GM23338 (cell line): ENCODE measurements around the gene NPAS3.

ENCODE experiments used
- CREB1 ChIP-seq: fragments of 250-450 bp; sonication (Bioruptor Pico); IDR thresholded peaks from 2 replicates; pipeline ENCODE4 v1.5.0; 2020; ENCODE audit warnings: low read depth, mild to moderate bottlenecking, moderate library complexity
- CTCF ChIP-seq, 2 experiments: fragments of 200-600 bp in 1 of 2; sonication (generic) in 1 of 2; conservative IDR thresholded peaks; 2 replicates each; pipeline versions ENCODE4 v1.5.1 to v1.6.1; 2016 to 2017; ENCODE audit warnings: antibody characterized with exemption in 2 of 2, low read depth in 2 of 2, mild to moderate bottlenecking in 2 of 2, moderate library complexity in 1 of 2
- EZH2 ChIP-seq: fragments of 200-600 bp; sonication (generic); IDR thresholded peaks from one replicate; pipeline ENCODE4 v1.8.0; 2017; ENCODE audit warnings: antibody characterized with exemption, mild to moderate bottlenecking, low read depth; ENCODE audit not compliant: unreplicated experiment
- POLR2AphosphoS5 ChIP-seq: IDR thresholded peaks from 2 replicates; pipeline ENCODE4 v1.6.1; 2016; ENCODE audit warnings: antibody characterized with exemption, low read depth
- REST ChIP-seq: IDR thresholded peaks from one replicate; pipeline ENCODE4 v1.6.1; 2018; ENCODE audit warnings: antibody characterized with exemption; ENCODE audit not compliant: unreplicated experiment
- STAT1 ChIP-seq: IDR thresholded peaks from one replicate; pipeline ENCODE4 v1.6.1; 2016; ENCODE audit warnings: antibody characterized with exemption; ENCODE audit not compliant: unreplicated experiment

GRCh38 chr14:33556382-33557121 lies 617.9 kb downstream of the NPAS3 start:
- TF ChIP-seq CTCF (conservative IDR thresholded peaks at IDR 0.05; ENCODE audit: low read depth in 2 of 2), result no peak
- TF ChIP-seq EZH2, result no peak
- no peak for TF ChIP-seq STAT1
- TF ChIP-seq POLR2AphosphoS5, result no peak
- no peak for TF ChIP-seq CREB1 (CRISPR knock-in tag)
- no peak for TF ChIP-seq REST
